Measurements from ENCODE around the gene OR2J3.
"Not testable (repeated sequence)": the region's sequence is repeated elsewhere in the genome, so short reads cannot be mapped to it uniquely, and the experiment has no call there.

DNA sequence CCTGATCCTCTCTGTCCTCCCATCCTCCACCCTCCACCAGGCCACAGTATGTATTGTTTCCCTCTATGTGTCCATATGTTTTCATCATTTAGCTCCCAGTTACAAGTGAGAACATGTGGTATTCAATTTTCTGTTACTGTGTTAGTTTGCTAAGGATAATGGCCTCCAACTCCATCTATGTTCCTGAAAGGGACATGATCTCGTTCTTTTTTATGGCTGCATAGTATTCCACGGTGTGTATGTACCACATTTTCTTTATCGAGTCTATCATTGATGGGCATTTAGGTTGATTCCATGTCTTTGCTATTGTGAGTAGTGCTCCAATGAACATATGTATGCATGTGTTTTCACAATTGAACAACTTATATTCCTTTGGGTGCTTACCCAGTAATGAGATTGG lies 41.6 kb downstream of the OR2J3 start:
- TF ChIP-seq POLR2A (IDR thresholded peaks at IDR 0.05): not testable (repeated sequence)
- TF ChIP-seq, protein P1, sequence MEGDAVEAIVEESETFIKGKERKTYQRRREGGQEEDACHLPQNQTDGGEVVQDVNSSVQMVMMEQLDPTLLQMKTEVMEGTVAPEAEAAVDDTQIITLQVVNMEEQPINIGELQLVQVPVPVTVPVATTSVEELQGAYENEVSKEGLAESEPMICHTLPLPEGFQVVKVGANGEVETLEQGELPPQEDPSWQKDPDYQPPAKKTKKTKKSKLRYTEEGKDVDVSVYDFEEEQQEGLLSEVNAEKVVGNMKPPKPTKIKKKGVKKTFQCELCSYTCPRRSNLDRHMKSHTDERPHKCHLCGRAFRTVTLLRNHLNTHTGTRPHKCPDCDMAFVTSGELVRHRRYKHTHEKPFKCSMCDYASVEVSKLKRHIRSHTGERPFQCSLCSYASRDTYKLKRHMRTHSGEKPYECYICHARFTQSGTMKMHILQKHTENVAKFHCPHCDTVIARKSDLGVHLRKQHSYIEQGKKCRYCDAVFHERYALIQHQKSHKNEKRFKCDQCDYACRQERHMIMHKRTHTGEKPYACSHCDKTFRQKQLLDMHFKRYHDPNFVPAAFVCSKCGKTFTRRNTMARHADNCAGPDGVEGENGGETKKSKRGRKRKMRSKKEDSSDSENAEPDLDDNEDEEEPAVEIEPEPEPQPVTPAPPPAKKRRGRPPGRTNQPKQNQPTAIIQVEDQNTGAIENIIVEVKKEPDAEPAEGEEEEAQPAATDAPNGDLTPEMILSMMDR (IDR thresholded peaks at IDR 0.05): not testable (repeated sequence)

Measured in right lobe of liver (tissue), 4 donors.